Activated naive CD8-positive, alpha-beta T cell (primary cell): ENCODE data around the gene SPRY4.
"Not testable (repeated sequence)": the region's sequence is repeated elsewhere in the genome, so short reads cannot be mapped to it uniquely, and the experiment has no call there.

Experiments used
- H3K27ac Mint-ChIP-seq: one replicate; pipeline ENCODE4 v1.8.0; 2021; ENCODE audit warnings: mixed read lengths
- H3K27me3 Mint-ChIP-seq: one replicate; pipeline ENCODE4 v1.8.0; 2021; ENCODE audit warnings: mixed read lengths
- H3K36me3 Mint-ChIP-seq: one replicate; pipeline ENCODE4 v1.8.0; 2021; ENCODE audit warnings: mixed read lengths
- H3K4me1 Mint-ChIP-seq: one replicate; pipeline ENCODE4 v1.8.0; 2021; ENCODE audit warnings: low read depth, mixed read lengths
- H3K4me3 Mint-ChIP-seq: one replicate; pipeline ENCODE4 v1.8.0; 2021; ENCODE audit warnings: mild to moderate bottlenecking, mixed read lengths
- H3K9me3 Mint-ChIP-seq: one replicate; pipeline ENCODE4 v1.8.0; 2021; ENCODE audit warnings: low read depth, mixed read lengths

The SPRY4 gene

GRCh38 chr5:142281008-142281367 is 43.8 kb downstream of the SPRY4 start:
- Mint-ChIP-seq H3K27me3 (no peaks in the 10 kb centered on the region), H3K36me3 (no peaks in the 10 kb centered on the region), H3K9me3 (no peaks in the 10 kb centered on the region), H3K4me3 (no peak overlapping the region), H3K27ac (no peak overlapping the region), H3K4me1 (no peaks in the 10 kb centered on the region)

GRCh38 chr5:142280066-142281007 is 44.5 kb downstream of the SPRY4 start:
- no peaks in the 10 kb centered on the region for H3K4me1 Mint-ChIP-seq
- no peaks in the 10 kb centered on the region for H3K27me3 Mint-ChIP-seq
- H3K9me3 Mint-ChIP-seq, result no peaks in the 10 kb centered on the region
- no peak overlapping the region for H3K4me3 Mint-ChIP-seq
- no peak overlapping the region for H3K27ac Mint-ChIP-seq
- no peaks in the 10 kb centered on the region for H3K36me3 Mint-ChIP-seq

- Mint-ChIP-seq H3K27ac (no peak overlapping the region), H3K9me3 (no peaks in the 10 kb centered on the region), H3K4me1 (no peaks in the 10 kb centered on the region), H3K4me3 (no peak overlapping the region), H3K36me3 (no peaks in the 10 kb centered on the region), H3K27me3 (no peaks in the 10 kb centered on the region)
These were observed 46.2 kb downstream of the SPRY4 start for GRCh38 chr5:142278627-142279026.

- Mint-ChIP-seq H3K27me3 (no peaks in the 10 kb centered on the region), H3K9me3 (no peaks in the 10 kb centered on the region), H3K4me3 (no peak overlapping the region), H3K4me1 (no peaks in the 10 kb centered on the region), H3K27ac (no peak overlapping the region), H3K36me3 (no peaks in the 10 kb centered on the region)
These were observed 47.0 kb downstream of the SPRY4 start for GRCh38 chr5:142277796-142278195.

GRCh38 chr5:142276517-142276916 is 48.3 kb downstream of the SPRY4 start:
- Mint-ChIP-seq H3K4me3 (no peak overlapping the region), H3K27me3 (no peaks in the 10 kb centered on the region), H3K9me3 (no peaks in the 10 kb centered on the region), H3K27ac (no peak overlapping the region), H3K36me3 (no peaks in the 10 kb centered on the region), H3K4me1 (no peaks in the 10 kb centered on the region)

GRCh38 chr5:142275496-142275895 is 49.3 kb downstream of the SPRY4 start:
- H3K9me3 Mint-ChIP-seq, result no peaks in the 10 kb centered on the region
- no peak overlapping the region for H3K4me3 Mint-ChIP-seq
- no peaks in the 10 kb centered on the region for H3K27me3 Mint-ChIP-seq
- H3K27ac Mint-ChIP-seq, result no peak overlapping the region
- no peaks in the 10 kb centered on the region for H3K36me3 Mint-ChIP-seq
- H3K4me1 Mint-ChIP-seq, result no peaks in the 10 kb centered on the region

- H3K27ac Mint-ChIP-seq, H3K4me3 Mint-ChIP-seq, H3K27me3 Mint-ChIP-seq, H3K36me3 Mint-ChIP-seq, H3K9me3 Mint-ChIP-seq, H3K4me1 Mint-ChIP-seq: not testable (repeated sequence)
These were observed 52.2 kb downstream of the SPRY4 start for GRCh38 chr5:142272596-142272995.

GRCh38 chr5:142264084-142264483 is 60.7 kb downstream of the SPRY4 start:
- H3K4me1 Mint-ChIP-seq, H3K27me3 Mint-ChIP-seq, H3K27ac Mint-ChIP-seq, H3K9me3 Mint-ChIP-seq, H3K36me3 Mint-ChIP-seq, H3K4me3 Mint-ChIP-seq: not testable (repeated sequence)

- peaks cover 3% of the 10 kb centered on the region for H3K9me3 Mint-ChIP-seq
- no peak overlapping the region for H3K27ac Mint-ChIP-seq
- H3K27me3 Mint-ChIP-seq, result no peaks in the 10 kb centered on the region
- H3K4me1 Mint-ChIP-seq, result no peaks in the 10 kb centered on the region
- peaks cover 3% of the 10 kb centered on the region for H3K36me3 Mint-ChIP-seq
- no peak overlapping the region for H3K4me3 Mint-ChIP-seq
These were observed 61.5 kb downstream of the SPRY4 start for GRCh38 chr5:142263346-142263745.

- Mint-ChIP-seq H3K4me1 (no peaks in the 10 kb centered on the region), H3K4me3 (no peak overlapping the region), H3K27ac (no peak overlapping the region), H3K9me3 (peaks cover 3% of the 10 kb centered on the region), H3K36me3 (peaks cover 3% of the 10 kb centered on the region), H3K27me3 (no peaks in the 10 kb centered on the region)
These were observed 62.1 kb downstream of the SPRY4 start for GRCh38 chr5:142262683-142263082.
